ENCODE results near the gene OR6B1.

DNA sequence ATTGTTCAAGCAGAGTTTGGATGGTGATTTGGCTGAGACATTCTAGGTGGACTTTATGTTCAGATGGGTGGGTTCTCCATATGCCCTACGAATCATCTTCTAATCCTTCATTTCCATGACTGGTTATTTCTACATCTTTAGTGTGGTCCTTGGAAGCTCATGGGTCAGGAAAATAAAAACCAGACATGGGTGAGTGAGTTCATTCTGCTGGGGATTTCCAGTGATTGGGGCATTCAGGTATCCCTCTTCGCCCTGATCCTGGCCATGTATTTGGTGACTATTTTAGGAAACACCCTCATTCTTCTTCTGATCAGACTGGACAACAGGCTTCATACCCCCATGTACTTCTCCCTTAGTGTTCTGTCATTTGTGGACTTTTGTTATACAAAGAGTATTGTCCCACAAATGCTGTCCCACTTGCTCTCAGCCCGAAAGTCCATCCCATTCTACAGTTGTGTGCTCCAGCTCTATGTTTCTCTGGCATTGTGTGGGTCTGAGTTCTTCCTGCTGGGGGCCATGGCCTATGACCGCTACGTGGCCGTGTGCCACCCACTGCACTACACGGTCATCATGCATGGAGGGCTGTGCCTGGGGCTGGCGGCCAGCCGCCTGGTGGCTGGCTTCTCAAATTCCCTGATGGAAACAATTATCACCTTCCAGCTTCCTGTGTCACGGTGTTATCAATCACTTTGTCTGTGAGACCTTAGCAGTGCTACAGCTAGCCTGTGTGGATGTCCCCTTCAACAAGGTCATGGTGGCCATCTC lies 19.2 kb upstream of the OR6B1 start:
- TF ChIP-seq, protein P1, sequence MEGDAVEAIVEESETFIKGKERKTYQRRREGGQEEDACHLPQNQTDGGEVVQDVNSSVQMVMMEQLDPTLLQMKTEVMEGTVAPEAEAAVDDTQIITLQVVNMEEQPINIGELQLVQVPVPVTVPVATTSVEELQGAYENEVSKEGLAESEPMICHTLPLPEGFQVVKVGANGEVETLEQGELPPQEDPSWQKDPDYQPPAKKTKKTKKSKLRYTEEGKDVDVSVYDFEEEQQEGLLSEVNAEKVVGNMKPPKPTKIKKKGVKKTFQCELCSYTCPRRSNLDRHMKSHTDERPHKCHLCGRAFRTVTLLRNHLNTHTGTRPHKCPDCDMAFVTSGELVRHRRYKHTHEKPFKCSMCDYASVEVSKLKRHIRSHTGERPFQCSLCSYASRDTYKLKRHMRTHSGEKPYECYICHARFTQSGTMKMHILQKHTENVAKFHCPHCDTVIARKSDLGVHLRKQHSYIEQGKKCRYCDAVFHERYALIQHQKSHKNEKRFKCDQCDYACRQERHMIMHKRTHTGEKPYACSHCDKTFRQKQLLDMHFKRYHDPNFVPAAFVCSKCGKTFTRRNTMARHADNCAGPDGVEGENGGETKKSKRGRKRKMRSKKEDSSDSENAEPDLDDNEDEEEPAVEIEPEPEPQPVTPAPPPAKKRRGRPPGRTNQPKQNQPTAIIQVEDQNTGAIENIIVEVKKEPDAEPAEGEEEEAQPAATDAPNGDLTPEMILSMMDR (conservative IDR thresholded peaks at IDR 0.05; ENCODE audit: low read length): no peak
- no peak for TF ChIP-seq EZH2phosphoT487 (IDR thresholded peaks at IDR 0.05; ENCODE audit: borderline replicate concordance)
